Measurements from ENCODE around the gene IDH2. TPM values are rescaled to one million over a fixed set of nuclear protein-coding genes. Genes with fewer than 3 reads are reported as not detected.

IDH2 gene
- total RNA-seq, 6 experiments from 2014 or later, result 26.3 to 32.4 (median 28.9) TPM

- no peaks in the 10 kb centered on the region for H3K36me3 Mint-ChIP-seq (ENCODE audit: low read depth)
- peak; percentile 13 for DNase-seq
- peaks cover 5% of the 10 kb centered on the region for H3K27me3 Mint-ChIP-seq (ENCODE audit: insufficient read depth)
- H3K4me1 Mint-ChIP-seq (ENCODE audit: low read depth), result peaks cover 53% of the 10 kb centered on the region
- H3K9me3 Mint-ChIP-seq, result no peaks in the 10 kb centered on the region
- peak overlapping the region; percentile 71 for H3K4me3 Mint-ChIP-seq
- TF ChIP-seq CTCF (IDR thresholded peaks at IDR 0.05), result no peak
- H3K27ac Mint-ChIP-seq, result peak overlapping the region; percentile 60
Observed at GRCh38 chr15:90099868-90100831, 2.1 kb downstream of the IDH2 start.

- Mint-ChIP-seq H3K36me3 (ENCODE audit: low read depth) (no peaks in the 10 kb centered on the region), H3K4me1 (ENCODE audit: low read depth) (peaks cover 55% of the 10 kb centered on the region), H3K27ac (peak overlapping the region; percentile 86), H3K27me3 (ENCODE audit: insufficient read depth) (peaks cover 5% of the 10 kb centered on the region), H3K9me3 (no peaks in the 10 kb centered on the region), H3K4me3 (no peak overlapping the region; the same call in 1 of the 2 replicates)
- no peak for DNase-seq
- no peak for TF ChIP-seq CTCF (IDR thresholded peaks at IDR 0.05)
Observed at GRCh38 chr15:90099072-90099867, 3.0 kb downstream of the IDH2 start.

GRCh38 chr15:90097475-90097874, 4.8 kb downstream of the IDH2 start:
- peak overlapping the region; percentile 8 for H3K4me3 Mint-ChIP-seq
- peaks cover 53% of the 10 kb centered on the region for H3K4me1 Mint-ChIP-seq (ENCODE audit: low read depth)
- TF ChIP-seq CTCF (IDR thresholded peaks at IDR 0.05), result no peak
- DNase-seq, result no peak
- no peaks in the 10 kb centered on the region for H3K36me3 Mint-ChIP-seq (ENCODE audit: low read depth)
- peaks cover 2% of the 10 kb centered on the region; the same call in 1 of the 2 replicates for H3K27me3 Mint-ChIP-seq (ENCODE audit: insufficient read depth)
- peak overlapping the region; percentile 86 for H3K27ac Mint-ChIP-seq
- no peaks in the 10 kb centered on the region for H3K9me3 Mint-ChIP-seq

- Mint-ChIP-seq H3K36me3 (ENCODE audit: low read depth) (no peaks in the 10 kb centered on the region), H3K27me3 (ENCODE audit: insufficient read depth) (peaks cover 2% of the 10 kb centered on the region; the same call in 1 of the 2 replicates), H3K27ac (no peak overlapping the region), H3K4me3 (no peak overlapping the region), H3K9me3 (no peaks in the 10 kb centered on the region), H3K4me1 (ENCODE audit: low read depth) (peaks cover 44% of the 10 kb centered on the region)
- no peak for DNase-seq
- no peak for TF ChIP-seq CTCF (IDR thresholded peaks at IDR 0.05)
Observed at GRCh38 chr15:90095521-90095959, 6.7 kb downstream of the IDH2 start.

GRCh38 chr15:90091156-90091931, 10.9 kb downstream of the IDH2 start:
- no peak overlapping the region for H3K4me3 Mint-ChIP-seq
- H3K9me3 Mint-ChIP-seq, result no peaks in the 10 kb centered on the region
- no peak for TF ChIP-seq CTCF (IDR thresholded peaks at IDR 0.05)
- H3K27me3 Mint-ChIP-seq (ENCODE audit: insufficient read depth), result no peaks in the 10 kb centered on the region; the same call in 1 of the 2 replicates
- peaks cover 13% of the 10 kb centered on the region for H3K4me1 Mint-ChIP-seq (ENCODE audit: low read depth)
- no peak overlapping the region for H3K27ac Mint-ChIP-seq
- 0 out of 2 replicates have a peak, but pooled peaks cover 4% of the 10 kb centered on the region for H3K36me3 Mint-ChIP-seq (ENCODE audit: low read depth)
- no peak for DNase-seq
